Uterus (tissue), 2 donors: ENCODE results near the gene N4BP2L2.

ENCODE experiments used
- CTCF ChIP-seq, 4 experiments: fragments of 200-600 bp in 2 of 4; fragments of 450-650 bp in 2 of 4; sonication (generic) in 2 of 4; IDR thresholded peaks; one replicate each; pipeline ENCODE4 v1.5.1; 2016 to 2019; ENCODE audit warnings: antibody characterized with exemption in 4 of 4, mild to moderate bottlenecking in 2 of 4, moderate library complexity in 1 of 4
- POLR2A ChIP-seq, 2 donors: fragments of 450-650 bp; IDR thresholded peaks; one replicate each; pipeline ENCODE4 v1.6.1; 2016; ENCODE audit warnings: antibody characterized with exemption in 2 of 2, mild to moderate bottlenecking in 1 of 2, moderate library complexity in 1 of 2

DNA sequence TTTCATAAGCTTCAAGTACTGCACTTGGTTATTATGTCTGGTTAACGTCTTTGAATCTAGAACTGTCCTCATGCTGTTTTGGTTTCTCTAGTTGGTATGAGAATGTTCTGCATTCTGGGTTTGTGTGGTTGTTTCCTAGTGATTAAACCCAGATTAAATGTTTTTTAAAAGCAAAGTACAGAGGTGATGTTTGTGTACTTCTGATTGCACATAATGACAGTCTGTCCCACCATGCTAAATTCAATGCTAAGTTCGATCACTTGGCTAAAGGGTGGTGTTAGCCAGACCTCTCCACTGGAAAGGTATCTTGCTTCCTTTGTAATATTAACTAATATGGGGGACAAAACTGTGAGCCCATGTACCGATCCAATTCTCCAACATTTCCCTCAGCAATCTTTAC lies 125.3 kb downstream of the N4BP2L2 start:
- TF ChIP-seq CTCF (IDR thresholded peaks at IDR 0.05): no peak
- TF ChIP-seq POLR2A (IDR thresholded peaks at IDR 0.05): no peak
